ENCODE results near the gene ZNF385B.

Gene ZNF385B

DNA sequence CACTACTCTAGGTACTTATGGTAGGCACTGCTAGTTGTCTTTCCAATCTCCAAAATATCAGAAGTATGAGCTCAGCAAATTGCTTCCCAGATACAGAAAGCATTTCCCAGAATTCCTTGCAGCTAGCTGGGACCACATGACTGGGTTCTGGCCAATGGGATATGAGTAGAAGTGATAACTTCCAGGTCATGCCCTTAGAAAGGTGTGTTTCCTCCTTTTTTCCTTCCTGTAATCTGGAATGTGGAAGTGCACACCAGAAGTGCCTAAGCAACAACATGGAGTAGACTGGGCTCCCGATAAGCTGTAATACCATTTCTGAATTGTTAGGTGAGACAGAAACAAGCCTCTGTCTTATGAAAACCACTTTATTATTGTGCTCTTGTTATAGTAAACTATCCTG is 279.8 kb downstream of the ZNF385B start:
- DNase-seq (ENCODE audit: low spot score): no peak

DNA sequence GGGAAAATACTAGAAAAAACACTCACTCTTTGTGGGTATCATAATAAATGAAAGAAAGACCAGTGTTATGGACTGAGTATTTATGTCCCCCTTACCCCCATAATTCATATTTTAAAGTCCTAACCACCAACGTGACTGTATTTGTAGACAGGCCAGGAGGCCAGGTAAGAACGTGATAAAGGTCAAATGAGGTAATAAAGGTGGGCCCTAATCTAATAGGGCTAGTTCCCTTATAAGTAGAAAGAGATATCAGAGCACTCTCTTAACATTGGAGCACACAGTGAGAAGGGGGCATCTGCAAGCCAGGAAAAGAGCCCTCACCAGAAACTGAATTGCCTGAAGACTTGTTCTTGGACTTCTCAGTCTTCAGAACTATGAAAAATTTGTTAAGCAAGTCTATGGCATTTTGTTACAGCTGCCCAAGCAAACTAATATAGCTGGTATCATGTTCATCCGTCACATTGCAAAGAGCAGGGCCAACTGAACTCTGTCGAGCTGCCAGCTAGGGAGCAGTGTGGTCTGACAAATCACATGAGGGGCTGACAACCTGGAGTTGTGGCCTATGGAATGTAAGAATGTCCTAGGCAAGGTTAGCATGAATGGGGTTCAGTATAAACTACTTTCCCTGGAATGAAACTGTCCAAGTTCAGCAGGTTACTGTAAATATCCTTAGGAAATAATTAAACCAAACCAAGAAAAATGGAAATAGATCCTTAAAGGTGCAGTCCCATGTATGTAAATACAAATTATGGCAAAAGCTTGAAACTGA is 280.9 kb downstream of the ZNF385B start:
- no peak for DNase-seq (ENCODE audit: low spot score)

DNA sequence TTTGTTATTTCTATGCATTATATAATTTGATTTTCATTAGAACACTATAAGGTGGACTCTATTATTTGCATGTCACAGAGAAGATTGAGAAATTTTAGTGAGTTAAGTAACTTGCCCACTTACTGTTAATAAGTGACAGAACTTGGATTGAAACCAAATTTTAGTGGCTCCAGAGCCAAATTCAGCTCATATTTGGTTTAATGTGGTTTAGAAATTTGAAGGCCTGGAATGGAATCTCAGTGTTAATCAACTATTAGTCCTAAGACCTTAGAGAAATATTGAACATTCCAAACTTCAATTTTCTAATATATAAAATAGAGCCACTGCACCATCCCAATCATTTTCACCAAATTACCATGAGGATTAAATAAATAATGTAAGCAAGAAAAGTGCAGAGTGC is 281.6 kb downstream of the ZNF385B start:
- no peak for DNase-seq (ENCODE audit: low spot score)

DNA sequence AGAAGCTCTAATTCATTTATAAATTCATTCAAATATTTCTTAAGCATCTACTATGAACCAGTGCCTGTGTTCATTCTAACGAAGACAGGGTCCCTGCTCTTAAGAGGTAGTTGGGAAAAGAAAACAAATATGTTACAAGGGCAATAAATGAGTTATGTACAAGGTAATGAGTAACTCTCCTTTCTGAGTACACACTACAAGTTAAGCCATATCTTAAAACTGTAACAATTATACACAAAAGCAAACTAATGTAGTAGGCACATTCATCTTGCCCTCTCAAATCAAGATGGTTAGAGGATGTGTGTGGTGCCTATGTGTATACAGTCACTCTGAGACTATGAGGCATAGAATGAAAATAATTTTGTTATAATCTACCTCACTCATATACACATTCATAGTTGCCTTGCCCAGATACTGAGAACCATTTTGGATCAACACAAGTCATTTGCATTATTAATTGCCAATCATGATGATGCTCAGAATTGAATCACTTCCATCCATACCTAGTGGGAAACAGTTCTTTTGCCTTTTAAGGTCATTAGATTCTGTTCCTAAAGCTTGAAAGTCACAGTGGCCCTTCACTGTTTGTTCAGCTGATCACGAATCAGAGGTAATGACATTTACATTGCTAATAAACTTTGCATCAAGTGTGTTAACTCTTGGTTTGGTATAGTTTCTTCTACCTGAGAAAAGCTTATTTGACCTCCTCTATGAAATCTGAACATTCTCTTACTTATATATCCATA is 283.1 kb downstream of the ZNF385B start:
- no peak for DNase-seq (ENCODE audit: low spot score)

DNA sequence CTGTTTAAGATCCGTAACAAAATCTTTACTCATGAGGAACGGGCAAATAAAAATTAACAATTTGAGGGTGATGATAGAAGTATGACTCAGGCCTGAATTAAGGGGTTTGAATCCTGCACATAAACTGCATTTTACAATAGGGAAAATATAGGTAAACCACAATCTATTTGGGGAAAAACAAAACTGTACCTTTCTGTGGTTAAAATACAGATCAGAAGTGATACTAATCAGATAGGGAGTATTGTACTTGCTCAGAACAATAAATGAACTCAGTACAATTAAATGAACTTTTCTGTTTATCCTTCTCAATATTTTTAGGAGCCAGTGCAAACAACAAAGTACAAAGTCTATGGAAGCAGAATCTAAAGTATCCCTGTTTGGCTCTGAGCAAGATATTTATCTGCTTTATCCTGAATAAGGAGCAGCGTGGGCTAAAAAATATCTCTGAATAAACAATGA is 287.3 kb downstream of the ZNF385B start:
- DNase-seq (ENCODE audit: low spot score): no peak

DNA sequence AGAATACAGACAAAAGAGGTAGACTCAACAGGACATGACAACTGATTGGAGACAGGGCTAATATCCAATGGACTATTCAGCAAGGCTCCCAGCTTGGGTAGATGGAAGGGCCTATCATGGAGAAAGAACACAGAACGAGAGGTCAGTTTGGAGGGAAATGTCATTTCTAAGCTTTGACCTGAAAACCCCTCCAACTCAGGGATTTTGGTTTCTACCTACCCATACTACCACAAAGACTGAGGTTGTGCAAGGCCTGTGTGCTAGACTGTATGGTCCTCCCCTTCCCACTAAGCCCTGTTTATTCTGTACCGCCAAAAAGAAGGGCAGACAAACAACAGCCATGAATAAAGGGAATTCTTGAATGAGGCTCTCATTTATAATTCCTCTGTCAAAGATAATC is 288.9 kb downstream of the ZNF385B start:
- no peak for DNase-seq (ENCODE audit: low spot score)

DNA sequence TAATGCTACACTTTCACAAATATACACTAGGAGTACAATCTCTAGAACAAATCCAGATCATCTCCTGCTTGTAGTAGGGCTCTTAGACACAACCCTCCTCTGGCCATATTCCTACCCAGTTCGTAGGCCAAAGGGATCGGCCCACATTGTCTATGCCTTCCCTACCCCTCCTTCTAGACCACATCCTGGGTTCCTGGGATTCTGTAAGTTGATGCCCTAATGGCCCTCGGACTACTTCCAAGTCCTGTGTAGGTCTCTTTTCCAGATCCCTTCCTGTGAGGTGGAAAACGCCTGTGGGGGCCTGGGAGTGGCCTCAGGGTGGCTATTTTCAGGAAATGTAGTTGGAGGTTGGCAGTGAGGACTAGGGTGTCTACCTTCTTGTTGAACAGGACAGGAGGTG is 289.7 kb downstream of the ZNF385B start:
- DNase-seq (ENCODE audit: low spot score): no peak

DNA sequence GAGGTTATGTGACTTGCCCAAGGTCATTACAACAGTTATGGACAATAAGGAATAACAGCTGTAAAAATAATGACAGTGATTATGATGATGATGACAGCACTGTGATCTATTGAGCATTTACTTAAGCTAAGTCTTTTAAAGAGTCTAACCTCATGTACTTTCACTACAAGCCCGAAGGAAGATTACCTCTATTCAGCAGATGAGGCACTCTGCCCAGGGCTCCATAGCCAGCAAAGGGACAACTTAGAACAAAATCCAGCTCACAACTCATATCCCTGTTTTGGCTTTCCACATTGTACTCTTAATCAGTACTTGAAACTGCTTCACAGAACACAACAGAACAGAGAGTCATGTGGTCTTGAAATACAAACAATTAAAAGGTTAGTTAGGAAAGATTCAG is 290.2 kb downstream of the ZNF385B start:
- no peak for DNase-seq (ENCODE audit: low spot score)

DNA sequence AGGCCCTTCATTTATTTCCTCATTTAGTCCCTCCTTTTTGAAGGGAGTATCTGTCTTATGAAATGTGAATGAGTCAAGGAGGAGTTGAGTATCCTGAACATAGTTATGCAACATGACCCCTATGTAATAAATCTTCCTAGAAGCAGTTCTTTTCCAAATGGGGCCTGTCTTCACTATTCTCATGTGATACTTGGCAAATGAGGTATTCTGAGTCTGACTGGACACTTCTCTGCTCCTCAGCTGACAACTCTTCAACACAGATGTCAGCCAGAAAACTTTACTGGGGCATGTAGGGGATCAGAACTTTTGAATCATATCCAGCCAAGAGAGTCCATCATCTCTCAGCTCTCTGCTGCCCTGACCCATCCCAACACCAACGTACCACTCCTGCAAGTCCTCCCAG is 291.6 kb downstream of the ZNF385B start:
- no peak for DNase-seq (ENCODE audit: low spot score)

DNA sequence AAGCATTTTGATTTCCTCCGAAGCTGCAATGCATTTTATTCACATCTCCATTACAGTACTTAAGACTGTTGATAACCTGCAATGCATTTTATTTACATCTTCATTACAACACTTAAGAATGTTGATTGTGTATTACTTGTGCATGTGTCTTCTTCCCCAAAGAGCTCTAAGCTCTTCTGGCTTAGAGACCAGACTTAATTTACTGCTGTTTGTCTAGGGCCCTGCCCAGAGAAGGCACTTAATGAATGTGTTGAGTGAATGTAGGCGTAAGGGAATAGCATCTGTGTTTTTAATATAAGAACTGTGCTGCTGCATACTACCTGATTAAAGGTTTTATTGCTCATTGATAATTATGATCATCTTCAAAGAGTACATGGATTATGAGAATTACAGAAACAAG is 295.6 kb downstream of the ZNF385B start:
- no peak for DNase-seq (ENCODE audit: low spot score)

DNA sequence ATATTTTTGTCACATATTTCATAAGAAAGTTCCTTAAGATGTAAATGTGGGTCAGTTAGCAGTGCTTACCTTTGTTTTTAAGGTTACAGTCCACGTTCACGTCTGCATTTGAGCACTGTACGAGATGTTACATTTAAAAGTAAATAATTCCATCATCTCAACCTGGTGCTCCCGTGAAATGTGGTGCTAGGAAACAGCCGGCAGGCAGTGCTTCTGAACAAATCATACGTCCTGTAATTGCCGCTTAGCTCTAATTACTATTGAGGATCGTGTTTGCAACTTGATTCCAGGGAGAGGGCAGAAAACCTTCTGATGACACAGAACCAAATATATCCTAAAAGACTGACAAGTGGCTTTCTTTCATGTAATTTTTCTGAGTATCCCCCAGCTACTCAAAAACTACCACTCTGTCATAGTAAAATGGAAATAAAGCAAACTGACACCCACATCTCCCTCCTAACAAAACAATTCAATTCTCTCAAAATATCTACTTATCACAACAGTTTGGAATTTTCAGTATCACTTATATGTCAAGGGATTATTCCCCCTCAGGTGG is 299.0 kb downstream of the ZNF385B start:
- DNase-seq (ENCODE audit: low spot score): no peak

DNA sequence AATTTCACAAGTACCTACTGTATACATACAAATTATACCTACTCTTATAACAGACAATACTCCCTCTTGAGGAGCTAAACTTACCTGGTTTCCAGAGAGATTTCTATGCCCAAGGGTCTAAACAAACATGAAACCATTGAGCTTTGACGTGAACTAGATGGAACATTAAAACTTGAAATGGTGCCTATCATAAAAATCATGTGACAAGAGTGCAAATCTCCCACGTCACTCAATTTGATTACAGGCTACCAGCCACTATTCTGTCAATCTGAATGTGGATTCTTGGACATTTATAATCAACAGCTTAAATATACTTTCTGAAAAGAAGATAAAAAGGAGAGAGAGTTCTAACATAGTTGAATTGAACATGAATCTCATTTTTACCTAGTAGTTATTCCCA is 299.7 kb downstream of the ZNF385B start:
- no peak for DNase-seq (ENCODE audit: low spot score)

DNA sequence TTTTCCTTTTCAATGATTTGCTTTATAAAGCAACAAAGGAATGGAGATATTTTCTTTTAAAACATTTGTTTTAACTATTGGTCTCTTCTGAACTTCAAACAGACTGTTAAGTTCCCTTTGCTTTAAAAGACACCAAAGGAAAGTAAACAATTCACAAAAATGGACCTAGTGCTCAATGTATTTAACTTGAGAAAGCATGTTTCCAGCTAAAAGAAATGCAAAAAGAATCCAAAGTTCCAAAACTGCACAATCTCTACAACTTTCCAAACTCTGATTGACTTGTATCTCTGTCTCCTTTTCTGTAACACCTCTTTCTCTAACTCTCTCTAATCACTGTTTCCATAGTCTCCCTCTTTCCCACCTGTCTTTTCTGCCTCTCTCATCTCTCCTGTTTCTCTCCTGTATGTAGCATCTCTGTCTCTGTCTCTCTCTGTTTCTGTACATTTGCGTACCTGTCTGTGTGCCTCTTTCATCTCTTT is 301.1 kb downstream of the ZNF385B start:
- no peak for DNase-seq (ENCODE audit: low spot score)

DNA sequence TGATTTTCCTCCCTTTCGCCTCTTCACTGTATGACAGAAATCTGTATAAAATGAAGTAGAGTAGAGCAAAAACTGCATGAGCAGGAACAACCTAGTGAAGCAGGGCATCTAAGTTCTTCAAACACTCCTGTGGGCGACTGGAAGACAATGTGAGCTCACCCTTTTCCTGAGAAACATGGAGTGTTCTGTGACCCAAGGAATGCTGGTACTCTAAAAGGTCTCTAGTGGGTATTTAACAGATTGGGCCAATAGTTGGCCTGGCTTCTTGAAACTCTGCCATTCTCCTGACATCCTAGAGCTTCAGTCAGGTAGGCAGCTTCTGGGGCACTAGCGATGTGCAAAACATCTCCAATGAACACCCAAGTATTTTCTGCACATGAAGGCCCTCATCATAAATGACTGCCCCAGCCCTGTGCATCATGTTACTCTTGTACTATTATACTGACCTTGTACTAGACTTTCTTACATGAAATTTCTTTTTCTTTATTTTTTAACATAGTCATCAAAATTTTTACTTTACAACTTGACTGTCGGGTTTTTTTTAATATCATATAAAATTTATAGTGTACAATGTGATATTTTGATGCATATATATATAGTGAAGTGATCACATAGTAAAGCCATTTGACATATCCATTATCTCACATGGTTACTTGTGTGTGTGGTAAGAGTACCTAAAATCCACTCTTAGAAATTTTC is 302.2 kb downstream of the ZNF385B start:
- DNase-seq (ENCODE audit: low spot score): no peak

DNA sequence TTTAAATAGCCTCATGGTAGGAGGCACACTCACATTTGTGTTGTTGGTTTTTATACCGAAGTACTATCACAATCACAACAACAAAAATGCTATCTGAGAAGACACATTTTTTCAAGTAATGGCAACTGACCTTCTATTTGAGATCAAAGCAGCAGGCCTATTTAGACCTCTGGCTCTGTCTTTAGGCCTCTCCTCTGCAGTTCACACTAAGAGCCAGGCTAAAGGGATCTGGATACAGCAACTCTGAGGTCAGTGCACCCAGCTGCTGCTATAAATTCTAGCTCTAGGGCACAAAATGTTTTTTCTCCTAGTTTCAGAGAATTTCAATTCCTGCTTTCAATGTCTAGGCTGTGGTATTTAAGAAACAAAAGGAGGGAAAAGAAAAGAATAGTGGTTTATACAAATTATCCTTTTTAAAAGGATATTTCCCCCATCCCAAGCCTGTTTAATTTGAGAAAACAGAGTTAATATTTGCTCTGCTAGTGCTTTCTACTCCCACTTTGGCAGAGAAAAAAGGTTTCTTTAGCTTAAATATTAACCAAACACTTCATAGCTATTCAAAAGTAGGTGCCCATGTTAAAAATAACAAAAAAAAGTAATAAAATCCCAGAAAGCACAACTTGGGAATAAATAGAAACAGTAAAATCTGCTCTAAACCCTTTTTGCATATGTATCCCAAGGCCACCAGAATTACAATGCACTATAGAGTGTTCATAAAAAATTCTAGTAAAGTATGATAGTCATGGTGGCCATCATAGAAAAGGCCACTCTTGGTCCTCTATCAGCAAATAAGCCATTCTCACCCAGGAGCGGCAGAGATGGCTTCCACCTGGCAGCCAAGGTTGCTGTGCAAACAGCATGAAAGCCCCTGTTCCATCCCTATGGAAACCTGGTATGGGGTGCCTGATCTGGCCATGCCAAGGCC is 303.1 kb downstream of the ZNF385B start:
- DNase-seq (ENCODE audit: low spot score): no peak

DNA sequence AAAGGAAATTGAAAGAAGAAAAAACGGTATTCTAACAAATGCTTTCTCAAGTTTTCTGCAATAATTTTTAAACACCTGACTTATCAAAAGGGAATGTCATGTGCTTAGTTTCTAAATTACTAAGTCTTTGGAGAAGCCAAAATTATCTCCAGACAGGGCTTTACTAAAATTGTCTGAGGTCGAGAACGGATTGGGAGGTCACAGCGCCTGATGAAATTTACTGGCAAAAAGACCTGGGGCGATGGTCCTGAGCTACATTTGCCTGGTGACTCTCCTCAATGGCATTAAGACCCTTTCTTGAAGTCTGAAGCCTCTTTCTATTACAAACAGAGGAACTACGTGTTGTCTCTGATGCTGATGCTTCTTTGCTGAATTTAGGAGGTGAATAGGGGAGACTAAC is 305.0 kb downstream of the ZNF385B start:
- no peak for DNase-seq (ENCODE audit: low spot score)

DNA sequence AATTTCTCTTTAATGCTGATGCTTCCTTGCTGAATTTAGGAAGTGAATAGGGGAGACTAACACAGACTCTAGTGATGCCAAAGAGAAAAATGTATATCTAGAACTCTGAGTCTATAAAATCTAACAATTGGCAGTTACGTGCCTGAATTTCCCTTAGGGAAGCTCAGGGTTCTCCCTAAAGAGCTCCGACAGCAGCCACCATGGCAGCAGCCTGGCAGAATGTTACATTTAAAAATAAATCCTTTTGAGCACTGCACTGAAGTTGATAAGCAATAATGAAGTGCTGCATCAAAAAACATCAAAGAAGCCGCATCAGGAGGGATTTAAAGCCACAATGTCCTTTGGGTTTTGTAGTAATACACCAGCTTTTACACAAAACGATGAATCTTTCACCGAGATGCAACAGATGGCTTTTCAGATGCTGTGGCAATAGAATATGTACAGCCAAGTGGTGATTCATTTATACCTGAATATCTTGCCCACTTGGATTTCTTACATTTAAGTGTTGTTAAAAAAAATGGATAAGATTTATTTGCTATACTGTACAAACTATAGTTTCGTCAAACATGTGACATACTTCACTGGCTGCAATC is 305.6 kb downstream of the ZNF385B start:
- no peak for DNase-seq (ENCODE audit: low spot score)

DNA sequence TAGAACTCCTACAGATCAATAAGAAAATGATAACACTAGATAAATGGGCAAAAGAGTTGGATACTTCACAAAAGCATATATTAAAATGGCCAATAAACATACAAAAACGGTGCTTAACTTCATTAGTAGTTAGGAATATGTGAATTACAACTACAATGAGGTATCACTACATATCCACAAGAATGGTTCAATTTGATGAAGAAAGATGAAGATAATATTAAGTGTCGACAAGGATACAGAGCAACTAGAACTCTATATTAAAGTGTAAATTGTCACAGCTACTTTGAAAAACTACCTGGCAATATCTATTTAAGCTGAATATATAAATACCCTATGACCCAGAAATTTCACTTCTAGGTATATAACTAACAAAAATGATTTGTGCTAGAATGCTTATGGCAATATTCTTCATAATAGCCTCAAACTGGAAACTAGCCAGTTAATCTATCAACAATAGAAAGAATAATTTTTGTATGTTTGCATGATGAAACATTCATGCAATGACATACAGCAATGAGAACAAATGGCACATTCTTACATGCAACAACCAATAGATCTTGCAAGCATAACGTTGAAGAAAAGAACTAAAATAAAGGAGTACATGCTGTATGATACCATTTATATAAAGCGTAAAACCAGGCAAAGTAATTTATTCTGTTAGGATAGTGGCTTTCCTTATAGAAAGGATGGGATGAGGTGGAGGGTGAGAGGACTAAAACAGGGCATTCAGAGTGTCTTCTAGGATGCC is 306.6 kb downstream of the ZNF385B start:
- DNase-seq (ENCODE audit: low spot score): no peak

DNA sequence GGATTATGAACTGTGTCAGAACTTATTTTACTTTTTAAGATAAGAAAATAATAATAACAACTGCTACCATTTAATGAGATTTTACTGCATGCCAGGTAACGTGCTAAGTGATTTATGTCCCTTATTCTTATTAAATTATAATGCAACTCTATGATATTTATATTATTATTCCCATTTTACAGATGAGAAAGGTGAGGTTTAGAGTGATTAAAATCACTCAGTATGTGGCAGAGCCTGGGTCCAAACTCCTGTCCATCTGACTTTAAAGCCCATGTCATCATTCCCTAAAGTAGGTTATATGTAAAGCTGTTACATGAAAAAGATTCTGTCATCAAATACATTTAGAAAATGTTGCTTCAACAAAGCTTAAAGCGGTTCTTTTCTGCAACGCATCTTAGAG is 308.0 kb downstream of the ZNF385B start:
- DNase-seq (ENCODE audit: low spot score): no peak

DNA sequence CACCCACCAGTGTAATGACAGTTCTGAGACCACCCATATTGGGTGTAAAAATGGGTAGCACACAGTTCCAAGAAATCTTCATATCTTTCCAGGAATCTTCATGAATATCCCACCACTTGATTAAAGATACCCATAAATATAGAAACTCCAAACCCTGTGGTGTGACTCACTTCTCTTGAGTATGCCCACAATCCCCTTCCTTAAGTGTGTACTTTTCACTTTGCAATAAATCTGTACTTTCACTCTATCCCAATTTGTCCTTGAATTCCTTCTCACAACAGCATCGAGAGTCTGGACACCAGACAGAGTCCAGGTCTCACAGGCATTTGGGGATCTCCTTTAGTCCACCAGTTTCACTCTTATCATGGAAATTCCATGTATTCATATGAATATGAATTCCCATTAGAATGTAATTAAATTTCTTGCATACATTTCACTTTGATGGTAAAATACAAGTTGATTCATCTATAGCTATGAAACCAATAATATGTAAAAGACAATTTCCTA is 309.8 kb downstream of the ZNF385B start:
- no peak for DNase-seq (ENCODE audit: low spot score)

All from CD4-positive, alpha-beta T cell treated with Interleukin-2 at 100 ng/mL for 4 hours (primary cell).